Memory B cell (primary cell): ENCODE measurements around the gene CNPY1.

Experiments
- ATAC-seq: fragments of 150-1000 bp; cut with Tn5 transposase; 2 replicates; pipeline ENCODE4 v1.10.0; 2021; ENCODE audit warnings: low read depth, mild to moderate bottlenecking, moderate library complexity
- DNase-seq, 2 donors: peaks; one replicate each; pipeline ENCODE4 v3.0.0; 2022; ENCODE audit warnings: low spot score in 2 of 2
- H3K27ac Mint-ChIP-seq: one replicate; pipeline ENCODE4 v1.8.0; 2022; ENCODE audit warnings: mild to moderate bottlenecking, moderate library complexity, mixed read lengths
- H3K27me3 Mint-ChIP-seq: one replicate; pipeline ENCODE4 v1.8.0; 2022; ENCODE audit warnings: mixed read lengths
- H3K36me3 Mint-ChIP-seq: one replicate; pipeline ENCODE4 v1.8.0; 2022; ENCODE audit warnings: mild to moderate bottlenecking, mixed read lengths
- H3K4me1 Mint-ChIP-seq: one replicate; pipeline ENCODE4 v1.8.0; 2022; ENCODE audit warnings: mixed read lengths
- H3K4me3 Mint-ChIP-seq: one replicate; pipeline ENCODE4 v1.8.0; 2022; ENCODE audit warnings: mild to moderate bottlenecking, moderate library complexity, mixed read lengths
- H3K9me3 Mint-ChIP-seq: one replicate; pipeline ENCODE4 v1.8.0; 2022; ENCODE audit warnings: mixed read lengths

CNPY1 gene

DNA sequence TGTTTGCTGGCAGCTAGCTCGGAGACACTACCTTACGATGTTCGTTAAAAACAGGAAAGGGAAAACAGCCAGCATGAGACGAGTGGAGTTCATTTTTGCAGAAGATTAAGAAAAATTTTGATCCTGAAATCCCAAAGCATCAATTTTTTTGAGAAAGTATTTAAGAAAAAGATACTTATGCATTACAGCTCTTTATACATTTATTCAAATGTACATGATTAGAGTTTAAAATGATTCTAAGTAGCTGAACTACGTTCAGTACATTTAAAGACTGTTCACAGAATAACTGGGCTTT, 34.7 kb downstream of the CNPY1 start:
- ATAC-seq (no peak), DNase-seq (no peak)
- H3K4me1 Mint-ChIP-seq = peaks cover 6% of the 10 kb centered on the region
- no peak overlapping the region for H3K27ac Mint-ChIP-seq
- H3K36me3 Mint-ChIP-seq = peaks cover 3% of the 10 kb centered on the region
- H3K9me3 Mint-ChIP-seq = peaks cover 4% of the 10 kb centered on the region
- H3K27me3 Mint-ChIP-seq = peaks cover 38% of the 10 kb centered on the region
- H3K4me3 Mint-ChIP-seq = no peak overlapping the region

DNA sequence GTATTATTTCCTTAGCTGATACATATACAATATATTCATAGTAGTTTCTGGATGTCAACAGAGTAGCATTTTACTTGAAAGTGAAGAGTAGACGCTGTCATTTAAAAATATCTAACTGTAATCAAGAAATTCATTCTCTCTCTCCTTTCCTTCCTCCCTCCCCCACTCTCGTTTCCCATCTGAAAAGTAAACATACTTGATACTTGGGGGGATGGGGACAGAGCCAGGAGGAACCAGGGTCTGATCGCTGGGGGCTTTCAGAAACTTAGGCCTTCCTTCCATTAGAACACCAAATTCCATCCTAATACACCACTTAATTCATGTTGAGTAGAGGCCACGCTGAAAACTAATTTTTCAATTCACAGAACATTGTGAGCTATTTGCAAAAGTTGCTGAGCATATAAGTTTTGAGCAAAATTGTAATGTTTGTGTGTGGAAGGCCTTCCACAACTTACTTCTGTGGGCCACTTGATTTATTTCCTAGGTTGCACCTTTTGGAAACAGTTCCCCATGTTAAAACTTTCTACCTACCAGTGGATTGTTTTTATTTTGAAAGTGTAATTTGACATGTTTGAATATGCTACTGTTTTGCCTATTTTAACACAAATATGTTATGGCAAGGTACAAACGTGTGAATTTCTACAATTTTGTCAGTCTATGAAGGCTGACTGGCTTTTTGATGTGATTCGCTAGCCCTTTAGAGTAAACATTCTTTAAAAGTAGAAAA, 35.2 kb downstream of the CNPY1 start:
- Mint-ChIP-seq H3K36me3 (peaks cover 3% of the 10 kb centered on the region), H3K4me1 (peaks cover 6% of the 10 kb centered on the region), H3K4me3 (no peak overlapping the region), H3K27ac (no peak overlapping the region), H3K9me3 (peaks cover 4% of the 10 kb centered on the region), H3K27me3 (peaks cover 37% of the 10 kb centered on the region)
- ATAC-seq (no peak), DNase-seq (no peak)

DNA sequence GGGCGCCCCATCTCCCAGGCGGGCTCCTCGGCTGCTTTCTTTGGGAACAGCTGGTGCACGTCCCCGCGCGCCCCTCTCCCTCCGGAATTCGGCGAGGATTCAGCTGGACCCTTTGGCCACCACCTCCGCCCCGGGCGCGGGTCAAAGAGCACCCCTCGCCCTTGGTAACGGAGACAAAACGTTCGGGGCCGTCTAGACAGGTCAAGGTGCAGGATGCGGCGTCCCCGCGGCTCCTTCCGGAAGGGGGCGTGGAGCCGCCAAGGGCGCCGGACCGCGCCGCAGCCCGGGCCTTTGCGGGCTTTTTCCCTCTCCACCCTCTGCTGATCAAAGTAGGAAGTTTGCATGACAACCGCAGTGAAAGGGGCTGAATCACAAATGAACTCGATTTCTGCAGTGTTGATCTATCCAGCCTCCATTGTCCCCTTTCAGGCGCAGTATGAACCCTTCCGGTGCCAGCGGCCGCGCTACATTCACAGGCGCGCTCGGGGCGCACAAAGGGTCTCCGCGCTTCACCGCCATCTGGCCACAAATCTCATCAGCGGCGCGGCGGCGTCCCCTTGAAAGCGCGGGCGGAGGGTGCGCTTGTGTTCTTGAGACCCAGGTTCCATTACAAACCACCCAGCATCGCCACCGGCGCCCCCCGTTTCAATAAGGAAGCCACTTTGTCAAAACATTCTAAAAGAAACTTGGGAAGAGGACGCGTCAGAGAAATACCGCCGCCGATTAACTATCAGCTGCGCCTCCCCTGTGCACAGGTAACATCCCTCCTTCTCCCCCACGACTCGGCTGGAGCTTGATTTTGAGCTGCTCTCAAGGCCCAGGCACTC, 36.4 kb downstream of the CNPY1 start:
- no peak for DNase-seq
- Mint-ChIP-seq H3K9me3 (peaks cover 4% of the 10 kb centered on the region), H3K4me3 (peak overlapping the region; percentile 49), H3K36me3 (peaks cover 3% of the 10 kb centered on the region), H3K27me3 (peaks cover 33% of the 10 kb centered on the region), H3K27ac (no peak overlapping the region), H3K4me1 (peaks cover 6% of the 10 kb centered on the region)
- ATAC-seq = no peak

DNA sequence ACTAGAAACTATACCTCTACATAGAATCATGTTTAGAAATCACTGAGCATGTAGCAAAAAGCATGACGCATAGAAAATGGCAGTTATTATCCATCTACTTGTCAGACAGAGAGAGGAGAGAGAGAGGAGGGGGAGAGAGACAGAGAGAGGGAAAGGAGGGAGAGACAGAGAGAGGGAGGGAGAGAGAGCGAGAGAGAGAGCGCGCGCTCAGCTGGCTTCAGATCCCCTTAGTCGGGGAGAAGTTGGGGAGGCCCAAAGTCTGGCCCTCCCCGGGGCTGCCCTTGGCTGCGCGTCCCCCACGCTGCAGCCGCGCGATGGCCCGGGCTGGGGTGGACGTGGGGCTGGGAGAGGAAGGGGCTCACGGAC, 37.0 kb downstream of the CNPY1 start:
- ATAC-seq = no peak
- peaks cover 30% of the 10 kb centered on the region for H3K27me3 Mint-ChIP-seq

DNA sequence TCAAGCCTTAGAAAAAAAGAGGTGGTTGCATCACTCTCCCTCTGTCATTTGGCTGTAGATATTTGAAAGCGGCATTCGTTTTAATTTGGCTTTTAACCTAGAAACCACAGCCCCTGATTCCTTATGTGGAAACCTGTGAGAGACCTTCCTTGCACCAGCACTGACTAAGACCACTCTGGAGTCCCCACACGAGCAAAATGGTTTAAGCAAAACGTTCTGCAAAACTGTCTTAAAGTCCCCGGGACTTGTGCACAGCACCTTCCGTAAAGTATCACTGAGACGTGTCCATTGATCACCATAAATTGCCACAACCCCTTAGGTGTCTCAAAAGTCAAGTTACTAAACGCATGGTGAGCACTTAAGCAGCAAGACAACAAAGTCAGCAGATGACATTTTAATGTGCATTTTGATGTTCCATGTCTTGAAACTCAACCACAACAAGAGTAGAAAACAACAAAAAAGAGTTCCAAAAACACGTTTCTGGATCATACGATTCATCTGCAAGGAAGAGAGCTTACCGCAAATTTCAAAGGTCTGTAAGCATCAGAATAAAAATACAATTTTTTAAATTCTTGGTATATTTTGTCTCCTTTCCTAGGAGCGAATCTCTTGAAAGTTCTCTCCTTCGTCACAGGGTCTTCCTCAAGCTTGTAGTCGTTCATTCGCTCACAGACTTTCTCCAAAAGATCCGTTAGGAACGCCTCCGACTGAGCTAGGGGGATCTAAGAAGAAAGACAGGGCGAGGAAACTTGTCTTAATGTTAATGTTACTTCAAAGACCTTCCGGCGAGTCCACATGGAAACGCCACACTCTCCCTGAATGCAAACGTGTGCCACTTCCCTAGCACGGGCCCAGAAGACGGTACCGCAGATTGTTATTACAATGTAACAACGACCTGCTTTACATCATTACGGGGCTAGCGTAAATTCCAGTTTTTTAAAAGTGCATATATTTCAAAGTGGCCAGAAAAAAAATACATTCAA, 37.7 kb downstream of the CNPY1 start:
- Mint-ChIP-seq H3K27ac (peak overlapping the region; percentile 87), H3K36me3 (peaks cover 3% of the 10 kb centered on the region), H3K4me1 (peaks cover 6% of the 10 kb centered on the region), H3K9me3 (peaks cover 4% of the 10 kb centered on the region), H3K27me3 (peaks cover 33% of the 10 kb centered on the region), H3K4me3 (no peak overlapping the region)
- ATAC-seq (no peak), DNase-seq (no peak)

More for the DNA sequence above, 37.0 kb downstream of the CNPY1 start:
- peaks cover 6% of the 10 kb centered on the region for H3K4me1 Mint-ChIP-seq
- no peak for DNase-seq
- H3K36me3 Mint-ChIP-seq = peaks cover 3% of the 10 kb centered on the region
- H3K9me3 Mint-ChIP-seq = peaks cover 4% of the 10 kb centered on the region
- no peak overlapping the region for H3K4me3 Mint-ChIP-seq
- peak overlapping the region; percentile 87 for H3K27ac Mint-ChIP-seq

DNA sequence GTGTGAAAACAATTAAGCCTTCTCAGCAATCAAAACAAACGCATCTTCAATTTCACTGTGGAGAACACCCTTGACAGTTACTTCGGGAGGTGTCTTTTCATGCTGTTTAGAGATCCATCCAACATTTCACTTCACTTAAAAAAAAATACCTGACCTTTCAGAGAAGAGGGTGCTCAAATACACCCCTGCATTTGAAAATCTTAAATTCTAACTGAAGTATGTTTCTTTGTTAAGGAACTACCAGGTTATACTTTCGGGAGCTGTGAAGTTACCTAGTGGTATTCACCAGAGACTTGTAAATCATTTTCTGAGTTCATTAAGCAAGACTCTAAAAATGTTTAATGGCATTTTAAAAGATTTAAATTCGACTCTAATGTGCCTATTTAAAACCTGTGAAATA, 38.8 kb downstream of the CNPY1 start:
- H3K4me3 Mint-ChIP-seq = no peak overlapping the region
- H3K9me3 Mint-ChIP-seq = peaks cover 4% of the 10 kb centered on the region

DNA sequence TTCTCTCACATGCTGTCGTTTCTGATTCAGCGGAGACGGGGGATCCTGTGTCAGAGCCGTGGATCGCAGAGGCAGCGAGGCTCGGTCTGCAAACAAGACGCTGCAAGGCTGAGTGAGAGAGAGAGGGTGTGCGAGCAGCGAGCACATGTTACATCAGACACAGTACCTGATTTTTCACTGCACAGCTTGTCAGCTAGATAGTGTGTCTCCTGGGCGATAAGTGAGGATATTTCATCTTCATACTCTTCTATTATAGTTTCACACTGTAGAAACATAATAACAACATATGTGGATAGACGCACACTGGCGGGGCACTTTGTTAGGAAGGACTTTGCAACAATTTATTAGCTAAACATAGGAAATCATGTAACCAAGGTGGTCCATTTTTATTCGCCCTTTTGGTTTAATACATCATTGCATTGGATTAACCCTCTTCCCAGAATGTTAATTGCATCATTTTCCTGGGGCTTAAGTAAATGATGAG, 39.5 kb downstream of the CNPY1 start:
- peaks cover 34% of the 10 kb centered on the region for H3K27me3 Mint-ChIP-seq
- DNase-seq = no peak
- H3K4me1 Mint-ChIP-seq = peaks cover 6% of the 10 kb centered on the region
- no peak overlapping the region for H3K27ac Mint-ChIP-seq
- peak; percentile 15 for ATAC-seq
- H3K36me3 Mint-ChIP-seq = peaks cover 3% of the 10 kb centered on the region
- H3K9me3 Mint-ChIP-seq = peaks cover 4% of the 10 kb centered on the region
- no peak overlapping the region for H3K4me3 Mint-ChIP-seq

More for the DNA sequence above, 38.8 kb downstream of the CNPY1 start:
- H3K27ac Mint-ChIP-seq = no peak overlapping the region
- DNase-seq (no peak), ATAC-seq (no peak)
- H3K4me1 Mint-ChIP-seq = peaks cover 6% of the 10 kb centered on the region
- H3K36me3 Mint-ChIP-seq = peaks cover 3% of the 10 kb centered on the region
- H3K27me3 Mint-ChIP-seq = peaks cover 37% of the 10 kb centered on the region

DNA sequence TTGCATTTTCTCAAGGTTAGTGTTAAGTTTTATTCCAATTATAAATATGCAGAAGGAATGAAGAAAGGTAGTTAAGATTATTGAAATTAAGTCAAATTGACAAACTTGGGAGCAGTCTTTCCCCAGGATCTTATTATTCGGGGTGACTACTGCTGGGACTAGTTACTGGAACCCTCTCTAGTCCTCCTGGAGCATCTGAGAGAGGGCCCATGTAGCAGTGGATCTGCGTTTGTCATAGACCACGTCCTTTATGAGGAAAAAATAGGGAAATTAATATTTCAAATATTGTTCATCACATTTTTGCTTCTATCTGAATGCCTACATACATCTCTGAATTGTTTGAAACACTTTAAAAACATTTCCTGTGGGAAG, 41.0 kb downstream of the CNPY1 start:
- Mint-ChIP-seq H3K27ac (no peak overlapping the region), H3K9me3 (peaks cover 4% of the 10 kb centered on the region), H3K36me3 (peaks cover 3% of the 10 kb centered on the region), H3K27me3 (peaks cover 34% of the 10 kb centered on the region), H3K4me1 (peaks cover 6% of the 10 kb centered on the region), H3K4me3 (no peak overlapping the region)
- ATAC-seq (no peak), DNase-seq (no peak)

DNA sequence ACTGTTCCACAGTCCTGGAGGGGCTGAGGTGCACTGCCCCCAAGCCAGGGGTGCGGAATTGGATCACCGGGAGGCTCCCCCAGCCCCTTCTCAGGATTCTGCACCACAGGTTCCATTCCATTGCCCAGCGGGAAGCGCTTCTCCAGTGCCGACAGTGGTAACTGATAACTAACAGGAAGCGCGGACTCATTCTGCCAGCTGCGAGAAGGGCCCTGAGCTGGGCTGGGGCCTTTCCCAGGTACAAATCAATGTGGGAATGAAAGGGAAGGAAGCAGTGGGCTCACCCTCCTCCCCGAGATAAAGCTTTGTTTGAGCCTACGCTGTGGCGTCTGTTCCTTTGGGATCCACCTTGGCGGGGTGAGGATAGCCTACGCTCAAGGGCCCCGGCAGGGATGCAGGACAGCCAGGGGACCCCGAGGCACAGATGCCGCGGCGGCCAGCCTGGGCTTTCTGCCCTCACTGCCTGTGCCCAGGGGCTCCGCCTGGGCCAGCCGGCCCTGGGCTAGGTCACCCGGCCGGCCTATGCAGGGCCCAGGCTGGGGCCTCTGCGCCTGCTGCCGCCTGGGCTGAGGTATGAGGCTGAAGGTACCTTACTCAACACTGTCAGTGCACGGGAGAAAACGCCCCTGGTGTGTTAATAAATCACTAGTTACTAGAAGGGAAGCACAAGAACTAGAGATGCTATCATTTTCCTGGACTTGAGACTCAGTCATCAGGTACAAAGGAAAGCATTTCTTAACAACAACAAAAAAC, 49.0 kb downstream of the CNPY1 start:
- Mint-ChIP-seq H3K27me3 (peaks cover 17% of the 10 kb centered on the region), H3K36me3 (no peaks in the 10 kb centered on the region), H3K9me3 (no peaks in the 10 kb centered on the region), H3K27ac (no peak overlapping the region), H3K4me3 (no peak overlapping the region), H3K4me1 (no peaks in the 10 kb centered on the region)
- ATAC-seq = no peak
- no peak for DNase-seq

DNA sequence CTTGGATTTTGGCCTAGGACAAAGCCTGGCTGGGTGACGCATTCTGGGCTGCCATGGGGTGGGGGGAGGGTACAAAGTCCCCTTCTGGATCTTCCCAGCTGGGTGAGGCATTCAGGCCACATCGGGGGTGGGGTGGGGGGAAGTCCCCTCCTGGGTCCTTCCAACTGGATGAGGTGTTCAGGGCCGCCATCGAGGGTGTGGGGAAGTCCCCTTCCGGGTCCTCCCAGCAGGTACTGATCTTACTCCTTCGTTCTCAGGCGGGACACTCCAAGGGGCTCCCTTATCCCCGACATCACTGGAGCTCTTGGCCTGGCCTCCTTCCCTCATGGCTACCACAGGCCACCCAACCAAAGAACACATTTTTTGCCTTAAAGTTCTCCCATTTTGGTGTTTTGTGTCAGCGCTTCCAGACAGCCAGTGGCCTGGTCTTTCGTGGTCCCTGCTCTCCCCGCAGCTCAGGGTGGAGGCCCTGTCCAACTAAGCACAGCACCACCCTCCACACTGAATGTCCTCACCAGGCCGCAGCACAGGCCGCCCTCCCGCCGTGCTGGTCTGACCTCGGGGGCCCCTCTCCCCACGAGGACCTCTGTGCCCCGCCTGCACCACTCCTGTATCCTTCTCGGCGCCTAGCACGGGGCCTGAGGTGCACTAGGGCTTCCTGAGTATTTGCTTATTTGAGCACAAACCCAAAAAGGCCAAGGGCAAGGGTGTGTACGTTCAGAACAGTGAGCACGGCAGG, 49.9 kb downstream of the CNPY1 start:
- Mint-ChIP-seq H3K4me3 (no peak overlapping the region), H3K27me3 (peaks cover 17% of the 10 kb centered on the region), H3K27ac (no peak overlapping the region), H3K36me3 (peaks cover 3% of the 10 kb centered on the region), H3K9me3 (no peaks in the 10 kb centered on the region), H3K4me1 (peaks cover 6% of the 10 kb centered on the region)
- DNase-seq = no peak
- ATAC-seq = no peak

DNA sequence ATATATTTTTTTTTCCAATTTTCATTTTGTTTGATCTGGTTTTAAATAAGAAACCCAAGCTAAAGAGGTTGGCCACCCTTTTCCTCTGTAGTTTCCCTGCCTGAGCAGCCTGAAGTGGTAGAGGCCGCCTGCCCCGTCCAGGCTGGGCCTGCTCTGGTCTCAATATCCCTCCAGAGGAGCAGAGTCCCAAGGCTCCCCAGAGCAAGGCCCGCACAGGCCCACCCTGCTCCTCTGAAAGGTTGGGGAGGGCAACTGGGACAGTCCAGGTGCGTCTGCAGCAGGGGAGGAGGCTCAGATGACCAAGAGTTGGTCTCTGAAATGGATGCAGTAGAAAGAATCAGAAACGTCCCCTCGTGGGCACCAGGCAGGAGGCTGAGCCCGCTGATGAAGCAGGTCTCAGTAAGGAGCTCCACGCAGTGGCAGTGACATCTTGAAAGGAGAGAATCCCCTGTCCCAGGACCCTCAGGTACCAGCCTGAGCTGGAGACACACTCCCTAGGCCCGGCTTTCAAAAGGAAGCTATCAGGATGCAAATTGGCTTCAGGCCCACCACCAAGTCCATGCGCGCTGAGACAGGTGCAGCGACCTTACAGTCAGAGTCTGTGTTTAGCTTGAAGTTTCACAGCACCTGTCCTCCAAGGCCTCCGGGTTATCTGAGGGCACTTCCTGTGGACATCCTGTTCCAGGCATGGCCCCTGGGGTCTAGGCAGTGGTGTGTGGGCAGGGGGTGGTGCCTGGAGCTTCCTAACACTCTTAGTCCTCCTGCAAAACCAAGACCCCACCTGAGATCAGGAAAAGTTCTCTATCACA, 50.7 kb downstream of the CNPY1 start:
- H3K27ac Mint-ChIP-seq = no peak overlapping the region
- H3K4me1 Mint-ChIP-seq = peaks cover 11% of the 10 kb centered on the region
- DNase-seq (no peak), ATAC-seq (no peak)
- peaks cover 6% of the 10 kb centered on the region for H3K36me3 Mint-ChIP-seq
- H3K4me3 Mint-ChIP-seq = no peak overlapping the region
- peaks cover 2% of the 10 kb centered on the region for H3K9me3 Mint-ChIP-seq
- peaks cover 17% of the 10 kb centered on the region for H3K27me3 Mint-ChIP-seq

DNA sequence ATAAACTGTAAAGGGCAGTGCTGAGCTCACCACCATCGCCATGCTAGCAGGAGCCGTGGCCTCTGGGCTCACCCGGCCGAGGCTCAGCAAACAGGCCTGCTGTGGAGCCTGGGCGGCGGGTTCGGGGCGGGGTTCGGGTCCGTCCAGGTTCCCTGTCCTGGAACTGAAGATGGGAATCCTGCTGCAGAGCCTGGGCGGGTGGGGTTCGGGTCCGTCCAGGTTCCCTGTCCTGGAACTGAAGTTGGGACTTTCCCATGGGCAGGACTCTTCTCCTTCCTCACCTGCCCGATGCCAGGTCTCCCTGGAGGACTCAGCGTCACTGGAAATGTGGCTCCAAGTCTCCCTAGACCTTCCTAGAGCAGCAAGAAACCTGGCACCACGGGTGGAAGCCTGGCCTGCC, 51.8 kb downstream of the CNPY1 start:
- peaks cover 15% of the 10 kb centered on the region for H3K4me1 Mint-ChIP-seq
- H3K9me3 Mint-ChIP-seq = peaks cover 2% of the 10 kb centered on the region
- peaks cover 14% of the 10 kb centered on the region for H3K27me3 Mint-ChIP-seq
- no peak overlapping the region for H3K27ac Mint-ChIP-seq
- no peak for DNase-seq
- peaks cover 6% of the 10 kb centered on the region for H3K36me3 Mint-ChIP-seq
- no peak for ATAC-seq
- H3K4me3 Mint-ChIP-seq = no peak overlapping the region
